PC-3 (cell line): ENCODE data around the gene NRXN2.

Experiments
- CTCF ChIP-seq: fragments of 300-600 bp; sonication (generic); conservative IDR thresholded peaks from 2 replicates; pipeline ENCODE4 v1.5.1; 2017; ENCODE audit warnings: antibody characterized with exemption, low read depth, mild to moderate bottlenecking, low read length
- EZH2 ChIP-seq: fragments of 300-600 bp; sonication (generic); IDR thresholded peaks from one replicate; pipeline ENCODE4 v1.6.1; 2017; ENCODE audit warnings: antibody characterized with exemption, mild to moderate bottlenecking, low read length; ENCODE audit not compliant: unreplicated experiment
- EZH2phosphoT487 ChIP-seq: fragments of 300-600 bp; sonication (generic); IDR thresholded peaks from 2 replicates; pipeline ENCODE4 v1.6.1; 2018; ENCODE audit warnings: mild to moderate bottlenecking, antibody characterized with exemption, low read length, borderline replicate concordance

GRCh38 chr11:64731601-64732000, 8.6 kb upstream of the NRXN2 start:
- TF ChIP-seq CTCF (no peak), EZH2phosphoT487 (no peak), EZH2 (no peak)
